ENCODE measurements around the gene TNS1.

DNA sequence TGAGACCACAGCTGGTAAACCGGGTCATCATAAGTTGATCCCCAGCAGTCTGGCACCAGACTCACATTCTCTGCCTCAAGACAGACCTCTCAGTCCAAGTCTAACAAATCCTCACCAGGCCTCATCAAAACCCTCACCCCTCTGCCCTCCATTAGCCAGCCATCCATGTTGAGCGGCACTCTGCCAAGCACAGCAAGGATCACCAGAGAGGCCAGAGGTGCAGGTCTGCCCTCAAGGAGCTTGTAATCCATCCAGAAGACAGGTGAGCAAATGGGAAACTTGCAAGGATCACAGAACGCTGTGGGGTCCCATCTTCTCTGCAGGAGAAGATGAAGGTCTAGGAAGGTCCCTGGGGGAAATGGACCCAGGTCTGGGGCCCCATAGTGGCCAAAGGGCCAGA lies 63.6 kb downstream of the TNS1 start:
- TF ChIP-seq, protein P1, sequence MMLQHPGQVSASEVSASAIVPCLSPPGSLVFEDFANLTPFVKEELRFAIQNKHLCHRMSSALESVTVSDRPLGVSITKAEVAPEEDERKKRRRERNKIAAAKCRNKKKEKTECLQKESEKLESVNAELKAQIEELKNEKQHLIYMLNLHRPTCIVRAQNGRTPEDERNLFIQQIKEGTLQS (IDR thresholded peaks at IDR 0.05): no peak
- TF ChIP-seq SP1 (IDR thresholded peaks at IDR 0.05; ENCODE audit: low read depth) (no peak), ZNF274 (IDR thresholded peaks at IDR 0.05; ENCODE audit: low read depth, low read length) (no peak), EZH2 (IDR thresholded peaks at IDR 0.05) (no peak), CEBPB (IDR thresholded peaks at IDR 0.05; ENCODE audit: low read depth) (no peak)
- TF ChIP-seq, protein P2, sequence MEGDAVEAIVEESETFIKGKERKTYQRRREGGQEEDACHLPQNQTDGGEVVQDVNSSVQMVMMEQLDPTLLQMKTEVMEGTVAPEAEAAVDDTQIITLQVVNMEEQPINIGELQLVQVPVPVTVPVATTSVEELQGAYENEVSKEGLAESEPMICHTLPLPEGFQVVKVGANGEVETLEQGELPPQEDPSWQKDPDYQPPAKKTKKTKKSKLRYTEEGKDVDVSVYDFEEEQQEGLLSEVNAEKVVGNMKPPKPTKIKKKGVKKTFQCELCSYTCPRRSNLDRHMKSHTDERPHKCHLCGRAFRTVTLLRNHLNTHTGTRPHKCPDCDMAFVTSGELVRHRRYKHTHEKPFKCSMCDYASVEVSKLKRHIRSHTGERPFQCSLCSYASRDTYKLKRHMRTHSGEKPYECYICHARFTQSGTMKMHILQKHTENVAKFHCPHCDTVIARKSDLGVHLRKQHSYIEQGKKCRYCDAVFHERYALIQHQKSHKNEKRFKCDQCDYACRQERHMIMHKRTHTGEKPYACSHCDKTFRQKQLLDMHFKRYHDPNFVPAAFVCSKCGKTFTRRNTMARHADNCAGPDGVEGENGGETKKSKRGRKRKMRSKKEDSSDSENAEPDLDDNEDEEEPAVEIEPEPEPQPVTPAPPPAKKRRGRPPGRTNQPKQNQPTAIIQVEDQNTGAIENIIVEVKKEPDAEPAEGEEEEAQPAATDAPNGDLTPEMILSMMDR (IDR thresholded peaks at IDR 0.05 in 2 of 3, conservative IDR thresholded peaks at IDR 0.05 in 1 of 3; ENCODE audit: borderline replicate concordance in 1 of 3, insufficient read depth in 1 of 3, low read depth in 2 of 3, low read length in 2 of 3): no peak

Measured in HCT116 (cell line).